Activated CD4-positive, alpha-beta T cell treated with anti-CD3 and anti-CD28 coated beads, Interleukin-2, amount 10 ng/mL, durations not matched to agents 24 days and 14 days (primary cell): ENCODE data around the gene IGSF6. TPM values are rescaled to one million over a fixed set of nuclear protein-coding genes. Genes with fewer than 3 reads are reported as not detected.
"Not testable (repeated sequence)": the region's sequence is repeated elsewhere in the genome, so short reads cannot be mapped to it uniquely, and the experiment has no call there.

Source experiments
- DNase-seq: peaks from one replicate; pipeline ENCODE4 v3.0.0; 2022
- H3K27ac Mint-ChIP-seq: one replicate; pipeline ENCODE4 v1.8.0; 2022; ENCODE audit warnings: mild to moderate bottlenecking, mixed read lengths
- H3K27me3 Mint-ChIP-seq: one replicate; pipeline ENCODE4 v1.8.0; 2022; ENCODE audit warnings: mixed read lengths
- H3K36me3 Mint-ChIP-seq: one replicate; pipeline ENCODE4 v1.8.0; 2022; ENCODE audit warnings: low read depth, mild to moderate bottlenecking, mixed read lengths
- H3K4me1 Mint-ChIP-seq: one replicate; pipeline ENCODE4 v1.8.0; 2021; ENCODE audit warnings: mixed read lengths
- H3K4me3 Mint-ChIP-seq: one replicate; pipeline ENCODE4 v1.8.0; 2022; ENCODE audit warnings: mild to moderate bottlenecking, moderate library complexity, mixed read lengths
- H3K9me3 Mint-ChIP-seq: one replicate; pipeline ENCODE4 v1.8.0; 2021; ENCODE audit warnings: mixed read lengths
- intact Hi-C: fragments of 100-400 bp; cut with micrococcal nuclease; formaldehyde crosslinking; loops from one replicate; pipeline ENCODE4 v1.15.1; 2023
- total RNA-seq: library from RNA; stranded (reverse); gene quantifications from 2 replicates; pipeline ENCODE4 v1.2.3, GENCODE V29; 2022

The IGSF6 gene
- total RNA-seq, 1 donor from 2014 or later = not detected

DNA sequence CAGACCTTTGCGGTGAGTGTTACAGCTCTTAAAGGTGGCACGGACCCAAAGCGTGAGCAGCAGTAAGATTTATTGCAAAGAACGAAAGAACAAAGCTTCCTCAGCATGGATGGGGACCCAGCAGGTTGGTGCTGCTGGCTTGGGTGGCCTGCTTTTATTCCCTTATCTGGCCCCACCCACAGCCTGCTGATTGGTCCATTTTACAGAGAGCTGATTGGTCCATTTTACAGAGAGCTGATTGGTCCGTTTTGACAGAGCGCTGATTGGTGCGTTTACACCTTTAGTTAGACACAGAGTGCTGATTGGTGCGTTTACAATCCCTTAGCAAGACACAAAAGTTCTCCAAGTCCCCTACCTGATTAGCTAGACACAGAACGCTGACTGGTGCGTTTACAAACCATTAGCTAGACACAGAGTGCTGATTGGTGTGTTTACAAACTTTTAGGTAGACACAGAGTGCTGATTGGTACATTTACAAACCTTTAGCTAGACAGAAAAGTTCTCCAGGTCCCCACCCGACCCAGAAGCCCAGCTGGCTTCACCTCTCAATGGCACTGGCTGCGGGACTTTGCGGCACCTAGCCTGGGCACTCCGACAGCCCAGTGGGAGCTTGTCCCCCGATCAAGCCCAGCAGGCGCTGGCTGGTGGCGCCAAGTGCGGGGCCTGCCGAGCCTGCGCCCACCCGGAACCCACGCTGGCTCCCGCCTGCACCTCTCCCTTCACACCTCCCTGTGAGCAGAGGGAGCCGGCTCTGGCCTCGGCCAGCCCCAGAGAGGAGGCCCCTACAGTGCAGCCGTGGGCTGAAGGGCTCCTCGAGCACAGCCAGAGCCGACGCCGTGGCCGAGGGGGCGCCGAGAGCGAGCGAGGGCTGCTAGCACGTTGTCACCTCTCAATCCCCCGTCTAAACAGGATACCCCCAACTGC, 22.5 kb downstream of the IGSF6 start:
- H3K9me3 Mint-ChIP-seq, H3K27me3 Mint-ChIP-seq, intact Hi-C loops, DNase-seq, H3K4me3 Mint-ChIP-seq, H3K27ac Mint-ChIP-seq: not testable (repeated sequence)
- peaks cover 25% of the 10 kb centered on the region for H3K4me1 Mint-ChIP-seq
- peaks cover 40% of the 10 kb centered on the region for H3K36me3 Mint-ChIP-seq

DNA sequence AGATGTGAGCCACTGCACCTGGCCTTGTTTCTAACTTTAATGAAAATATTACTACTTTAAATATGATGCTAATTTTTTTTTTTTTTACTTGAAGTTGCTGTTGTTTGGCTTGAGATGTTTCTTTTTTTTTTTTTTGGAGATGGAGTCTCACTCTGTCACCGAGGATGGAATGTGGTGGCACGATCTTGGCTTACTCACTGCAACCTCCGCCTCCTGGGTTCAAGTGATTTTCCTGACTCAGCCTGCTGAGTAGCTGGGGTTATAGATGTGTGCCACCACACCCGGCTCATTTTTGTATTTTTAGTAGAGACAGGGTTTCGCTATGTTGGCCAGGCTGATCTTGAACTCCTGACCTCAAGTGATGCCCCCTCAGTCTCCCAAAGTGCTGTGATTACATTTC, 23.6 kb downstream of the IGSF6 start:
- H3K27ac Mint-ChIP-seq = no peak overlapping the region
- H3K36me3 Mint-ChIP-seq = peaks cover 48% of the 10 kb centered on the region
- no peaks in the 10 kb centered on the region for H3K9me3 Mint-ChIP-seq
- peaks cover 26% of the 10 kb centered on the region for H3K4me1 Mint-ChIP-seq
- intact Hi-C loops = no loop called here
- no peak for DNase-seq
- no peak overlapping the region for H3K4me3 Mint-ChIP-seq
- no peaks in the 10 kb centered on the region for H3K27me3 Mint-ChIP-seq

DNA sequence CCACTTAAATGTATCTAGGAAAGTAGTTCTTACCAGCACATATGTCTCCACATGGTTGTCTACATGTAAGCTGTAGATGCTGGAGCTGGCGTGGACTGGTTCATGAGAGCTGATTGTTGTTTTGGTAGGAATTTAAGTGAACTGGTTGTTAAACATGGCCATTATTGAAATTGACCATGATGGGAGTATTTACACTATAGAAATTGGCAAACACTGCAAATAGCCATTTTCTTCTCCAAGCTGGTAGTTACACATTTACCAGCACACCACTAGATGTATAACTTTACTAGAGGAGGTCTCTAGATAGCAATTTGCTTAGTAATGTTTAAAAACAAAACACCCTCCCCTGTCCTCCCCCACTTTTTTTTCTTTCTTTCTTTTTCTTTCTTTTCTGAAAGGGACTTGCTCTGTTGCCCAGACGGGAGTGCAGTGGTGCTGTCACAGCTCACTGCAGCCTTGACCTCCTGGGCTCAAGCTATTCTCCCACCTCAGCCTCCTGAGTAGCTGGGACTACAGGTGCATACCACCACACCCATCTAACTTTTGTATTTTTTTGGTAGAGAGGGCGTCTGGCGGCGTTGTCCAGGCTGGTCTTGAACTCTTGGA, 24.2 kb downstream of the IGSF6 start:
- H3K36me3 Mint-ChIP-seq = peaks cover 53% of the 10 kb centered on the region
- DNase-seq = no peak
- no peaks in the 10 kb centered on the region for H3K9me3 Mint-ChIP-seq
- H3K27me3 Mint-ChIP-seq = no peaks in the 10 kb centered on the region
- H3K4me3 Mint-ChIP-seq = no peak overlapping the region
- intact Hi-C loops = no loop called here
- H3K4me1 Mint-ChIP-seq = peaks cover 29% of the 10 kb centered on the region
- no peak overlapping the region for H3K27ac Mint-ChIP-seq

DNA sequence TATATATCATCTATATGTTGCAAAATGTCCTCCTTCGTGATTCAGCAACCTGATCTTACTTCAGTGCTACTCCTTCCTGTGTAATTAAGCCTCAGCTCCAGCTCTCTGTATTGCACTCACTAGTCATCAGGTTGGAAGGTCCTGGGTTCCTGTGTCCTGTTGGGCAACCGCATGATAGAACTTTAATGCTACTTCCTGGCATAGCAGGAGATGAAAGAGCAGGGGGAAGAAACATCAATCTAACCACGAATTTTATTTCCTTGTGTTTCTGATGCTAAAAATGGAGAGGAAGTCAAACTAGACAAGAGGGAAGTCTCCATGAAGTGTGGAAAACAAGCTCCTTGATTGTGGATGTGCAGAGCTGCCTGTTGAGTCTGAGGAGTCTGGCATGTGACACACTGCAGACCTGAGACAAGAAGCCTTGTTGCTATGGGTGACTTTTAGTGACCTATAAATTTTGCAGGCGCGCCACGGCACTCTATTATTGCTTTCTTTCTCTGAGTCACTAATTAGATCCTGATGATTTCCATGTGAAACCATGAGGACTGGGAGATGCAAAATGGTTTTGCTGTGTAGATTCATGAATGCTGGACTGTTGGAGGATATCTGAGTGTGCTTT, 25.6 kb downstream of the IGSF6 start:
- Mint-ChIP-seq H3K27me3 (no peaks in the 10 kb centered on the region), H3K36me3 (peaks cover 55% of the 10 kb centered on the region), H3K9me3 (no peaks in the 10 kb centered on the region), H3K27ac (peak overlapping the region; percentile 74), H3K4me3 (peak overlapping the region; percentile 49), H3K4me1 (peaks cover 33% of the 10 kb centered on the region)
- intact Hi-C loops = loop anchor here (2.0 kb wide), 1 partner anchor 18 kb away; no protein-coding TSS in a partner anchor
- peak; percentile 69 for DNase-seq

DNA sequence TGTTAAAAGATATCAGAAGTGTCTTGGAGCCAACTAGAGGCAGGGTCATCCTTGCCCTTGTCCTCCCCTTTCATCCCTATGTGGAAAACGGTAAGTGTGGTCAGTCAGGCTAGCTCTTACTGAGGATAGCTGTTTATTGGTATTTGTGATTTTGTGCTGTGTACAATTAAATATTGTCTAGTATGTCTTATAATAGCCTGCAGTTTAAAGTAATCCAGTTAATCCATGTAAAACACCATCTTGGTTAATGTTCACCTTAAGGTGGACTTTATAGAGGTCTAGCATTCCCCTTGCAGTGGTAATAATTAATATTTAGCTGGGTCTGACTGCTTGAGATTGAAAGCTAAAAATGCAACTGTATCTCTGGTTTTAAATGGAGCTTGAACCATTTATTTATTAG, 27.4 kb downstream of the IGSF6 start:
- Mint-ChIP-seq H3K4me3 (no peak overlapping the region), H3K4me1 (peaks cover 35% of the 10 kb centered on the region), H3K27me3 (no peaks in the 10 kb centered on the region), H3K36me3 (peaks cover 57% of the 10 kb centered on the region), H3K27ac (no peak overlapping the region), H3K9me3 (no peaks in the 10 kb centered on the region)
- intact Hi-C loops = no loop called here
- DNase-seq = no peak

DNA sequence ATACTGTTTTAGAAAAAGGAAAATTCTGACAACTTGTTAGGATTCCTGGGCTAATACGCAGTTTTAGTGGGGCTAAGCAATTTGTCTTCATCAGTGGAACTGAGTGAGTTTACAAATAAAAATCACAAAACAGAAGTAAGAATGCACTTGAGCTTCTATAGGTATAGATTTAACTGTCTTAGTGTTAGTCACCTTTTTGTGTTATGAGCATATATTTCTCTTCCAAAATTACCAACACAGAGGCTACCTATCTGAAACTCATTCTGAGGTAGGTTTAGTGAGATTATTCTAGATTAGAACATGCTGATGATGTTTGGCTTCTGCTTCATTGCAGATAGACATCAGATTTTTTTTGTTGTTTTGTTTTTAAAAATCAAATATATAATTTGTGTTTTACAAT, 29.9 kb downstream of the IGSF6 start:
- H3K4me1 Mint-ChIP-seq = peaks cover 44% of the 10 kb centered on the region
- H3K36me3 Mint-ChIP-seq = peaks cover 52% of the 10 kb centered on the region
- intact Hi-C loops = no loop called here
- no peaks in the 10 kb centered on the region for H3K9me3 Mint-ChIP-seq
- no peak overlapping the region for H3K4me3 Mint-ChIP-seq
- H3K27ac Mint-ChIP-seq = no peak overlapping the region
- no peaks in the 10 kb centered on the region for H3K27me3 Mint-ChIP-seq
- no peak for DNase-seq

DNA sequence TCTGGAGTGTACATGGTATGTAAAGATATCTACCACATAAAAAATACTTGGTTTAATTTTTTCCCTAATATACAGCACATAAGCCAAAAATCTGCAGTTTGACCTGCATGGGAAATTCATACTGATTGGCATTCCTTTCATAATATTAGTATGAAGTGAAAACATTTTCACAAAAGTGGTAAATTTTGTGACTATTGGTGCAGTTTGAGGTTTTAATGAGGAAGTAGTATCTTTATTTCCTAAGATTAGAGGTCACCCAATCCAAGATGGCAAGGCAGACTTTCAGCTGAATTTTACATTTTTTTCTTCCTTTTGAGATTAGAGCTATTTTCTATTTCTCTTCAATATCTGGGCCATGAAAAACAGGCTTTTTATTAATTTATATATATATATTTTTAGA, 31.8 kb downstream of the IGSF6 start:
- intact Hi-C loops = no loop called here
- no peak overlapping the region for H3K4me3 Mint-ChIP-seq
- no peak overlapping the region for H3K27ac Mint-ChIP-seq
- peaks cover 41% of the 10 kb centered on the region for H3K4me1 Mint-ChIP-seq
- H3K36me3 Mint-ChIP-seq = peaks cover 44% of the 10 kb centered on the region
- H3K27me3 Mint-ChIP-seq = no peaks in the 10 kb centered on the region
- DNase-seq = no peak
- H3K9me3 Mint-ChIP-seq = no peaks in the 10 kb centered on the region

DNA sequence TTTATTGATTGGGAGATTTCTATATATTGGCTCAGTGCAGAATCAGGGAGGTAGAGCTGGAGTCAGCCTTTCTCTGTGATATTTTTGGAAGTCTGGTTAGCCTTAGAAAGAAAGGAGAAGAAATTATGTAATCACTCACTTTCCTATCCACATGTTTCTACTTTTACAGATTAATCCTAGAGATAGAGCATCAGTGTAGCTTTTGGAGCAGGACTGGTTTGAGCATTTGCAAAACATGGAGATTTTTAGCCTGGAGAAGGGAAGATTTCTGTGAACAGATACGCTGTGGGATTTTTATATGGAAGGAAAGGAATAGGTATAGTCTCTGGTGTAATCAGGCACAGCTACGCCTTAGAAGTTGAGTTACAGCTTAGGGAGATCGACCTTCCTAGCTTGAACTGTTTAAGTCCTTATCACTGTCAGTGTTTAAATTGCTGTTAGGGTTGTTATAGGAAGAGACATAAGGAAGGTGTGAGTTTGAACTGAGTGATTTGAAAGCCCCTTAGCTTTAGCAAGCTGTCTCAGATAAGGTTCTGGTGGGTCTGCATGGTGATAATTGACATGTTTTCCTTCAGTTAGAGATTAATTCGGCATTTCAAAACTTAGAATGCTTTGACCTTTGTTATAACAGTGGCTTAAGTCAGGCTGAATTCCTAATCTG, 32.5 kb downstream of the IGSF6 start:
- H3K4me1 Mint-ChIP-seq = peaks cover 41% of the 10 kb centered on the region
- no peak overlapping the region for H3K4me3 Mint-ChIP-seq
- peak overlapping the region; percentile 25 for H3K27ac Mint-ChIP-seq
- no peaks in the 10 kb centered on the region for H3K9me3 Mint-ChIP-seq
- no peak for DNase-seq
- H3K27me3 Mint-ChIP-seq = no peaks in the 10 kb centered on the region
- H3K36me3 Mint-ChIP-seq = peaks cover 42% of the 10 kb centered on the region
- intact Hi-C loops = no loop called here

DNA sequence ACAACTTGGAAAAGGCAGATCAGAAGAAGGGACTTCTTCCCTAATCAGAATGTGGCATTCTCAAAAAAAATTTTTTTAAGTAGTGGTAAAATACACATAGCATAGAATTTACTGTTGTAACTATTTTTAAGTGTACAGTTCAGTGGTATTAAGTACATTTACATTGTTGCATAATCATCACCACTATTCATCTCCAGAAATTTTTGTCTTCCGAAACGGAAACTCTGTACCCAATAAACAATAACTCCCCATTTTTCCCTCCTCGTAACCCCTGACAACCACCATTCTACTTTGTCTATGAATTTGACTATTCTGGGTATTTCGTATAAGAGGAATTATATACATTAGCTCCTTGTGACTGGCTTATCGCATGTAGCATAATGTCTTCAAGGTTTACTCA, 34.1 kb downstream of the IGSF6 start:
- no peak overlapping the region for H3K27ac Mint-ChIP-seq
- H3K4me1 Mint-ChIP-seq = peaks cover 35% of the 10 kb centered on the region
- H3K36me3 Mint-ChIP-seq = peaks cover 36% of the 10 kb centered on the region
- no peaks in the 10 kb centered on the region for H3K27me3 Mint-ChIP-seq
- intact Hi-C loops = no loop called here
- H3K9me3 Mint-ChIP-seq = no peaks in the 10 kb centered on the region
- no peak overlapping the region for H3K4me3 Mint-ChIP-seq
- no peak for DNase-seq

DNA sequence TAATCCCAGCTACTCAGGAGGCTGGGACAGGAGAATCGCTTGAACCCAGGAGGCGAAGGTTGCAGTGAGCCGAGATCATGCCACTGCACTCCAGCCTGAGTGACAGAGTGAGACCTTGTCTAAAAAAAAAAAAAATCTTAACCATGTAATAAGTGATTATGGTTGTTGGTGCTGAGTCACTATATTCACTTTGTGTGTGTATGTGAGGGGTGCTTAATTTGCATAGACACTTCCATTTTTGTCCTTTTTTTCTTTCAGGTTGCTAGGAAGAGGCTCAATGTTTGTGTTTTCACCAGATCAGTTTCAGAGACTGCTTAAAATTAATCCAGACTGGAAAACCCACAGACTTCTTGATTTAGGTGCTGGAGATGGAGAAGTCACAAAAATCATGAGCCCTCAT, 34.8 kb downstream of the IGSF6 start:
- Mint-ChIP-seq H3K4me3 (no peak overlapping the region), H3K36me3 (peaks cover 36% of the 10 kb centered on the region), H3K9me3 (no peaks in the 10 kb centered on the region), H3K27ac (no peak overlapping the region), H3K27me3 (no peaks in the 10 kb centered on the region), H3K4me1 (peaks cover 36% of the 10 kb centered on the region)
- intact Hi-C loops = no loop called here
- DNase-seq = no peak

DNA sequence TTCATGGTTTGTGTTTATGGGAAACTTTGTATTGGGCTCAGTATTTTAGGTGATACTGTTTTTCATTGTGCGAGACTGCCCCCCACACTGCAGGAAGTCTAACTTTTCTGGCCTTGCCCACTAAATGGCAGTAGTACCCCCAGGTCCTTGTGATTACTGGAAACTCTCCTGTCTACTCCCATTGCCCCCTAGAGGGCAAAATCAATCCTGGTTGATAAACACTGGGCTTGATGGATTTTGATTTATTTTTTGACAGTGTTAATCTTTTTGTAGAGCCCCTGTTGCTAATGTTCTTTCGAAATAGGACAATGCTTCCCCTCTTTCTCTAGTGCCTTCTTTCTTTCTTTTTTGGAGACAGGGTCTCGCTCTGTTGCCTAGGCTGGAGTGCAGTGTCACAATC, 37.5 kb downstream of the IGSF6 start:
- peaks cover 36% of the 10 kb centered on the region for H3K36me3 Mint-ChIP-seq
- H3K27me3 Mint-ChIP-seq = no peaks in the 10 kb centered on the region
- no peak overlapping the region for H3K4me3 Mint-ChIP-seq
- H3K27ac Mint-ChIP-seq = no peak overlapping the region
- no peak for DNase-seq
- H3K4me1 Mint-ChIP-seq = peaks cover 44% of the 10 kb centered on the region
- intact Hi-C loops = no loop called here
- H3K9me3 Mint-ChIP-seq = no peaks in the 10 kb centered on the region

DNA sequence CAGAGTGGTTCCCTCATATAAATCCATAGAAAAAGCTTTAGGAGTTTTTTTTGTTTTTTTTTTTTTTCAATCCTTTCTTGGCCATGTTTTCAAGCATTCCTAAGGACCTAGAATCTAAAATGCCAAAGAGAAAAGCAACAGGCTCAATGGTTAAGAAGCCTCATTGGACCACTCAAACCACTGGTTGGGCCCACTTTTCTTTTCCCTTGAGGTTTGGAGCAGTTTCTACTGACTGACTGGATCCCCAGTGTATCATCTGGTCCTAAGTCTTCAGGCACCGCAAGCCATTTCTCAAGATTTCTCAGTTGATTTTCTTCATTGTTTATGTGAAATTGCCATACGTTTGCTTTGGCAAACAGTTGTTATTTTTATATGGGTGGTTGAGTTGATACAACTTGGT, 38.6 kb downstream of the IGSF6 start:
- intact Hi-C loops = no loop called here
- no peak overlapping the region for H3K4me3 Mint-ChIP-seq

DNA sequence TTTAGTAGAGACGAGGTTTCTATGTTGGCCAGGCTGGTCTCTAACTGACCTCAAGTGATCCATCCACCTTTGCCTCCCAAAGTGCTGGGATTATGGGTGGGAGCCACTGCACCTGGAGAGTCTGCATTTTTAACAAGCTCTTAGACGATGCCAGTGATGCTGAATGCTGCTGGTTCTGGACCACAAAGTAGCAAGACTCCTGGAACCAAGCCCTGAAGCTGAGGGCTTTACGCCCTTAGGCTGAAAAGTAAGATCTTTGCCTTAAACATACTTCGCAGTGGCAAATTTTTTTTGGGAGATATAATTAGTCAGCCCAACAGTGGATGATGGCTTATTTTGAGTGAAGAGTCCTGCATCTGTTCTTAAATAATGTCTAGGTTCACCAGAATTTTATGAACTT, 39.0 kb downstream of the IGSF6 start:
- DNase-seq = no peak
- no peak overlapping the region for H3K4me3 Mint-ChIP-seq
- no peaks in the 10 kb centered on the region for H3K27me3 Mint-ChIP-seq
- peaks cover 53% of the 10 kb centered on the region for H3K4me1 Mint-ChIP-seq
- H3K36me3 Mint-ChIP-seq = peaks cover 27% of the 10 kb centered on the region
- intact Hi-C loops = no loop called here
- H3K27ac Mint-ChIP-seq = no peak overlapping the region
- no peaks in the 10 kb centered on the region for H3K9me3 Mint-ChIP-seq

More for the DNA sequence above, 38.6 kb downstream of the IGSF6 start:
- Mint-ChIP-seq H3K27me3 (no peaks in the 10 kb centered on the region), H3K36me3 (peaks cover 27% of the 10 kb centered on the region), H3K9me3 (no peaks in the 10 kb centered on the region), H3K27ac (no peak overlapping the region), H3K4me1 (peaks cover 49% of the 10 kb centered on the region)
- no peak for DNase-seq
